HG03039 (cell line): ENCODE measurements around the gene PCK2.
A peak's percentile ranks its signal among the peaks of the same experiment; 100 is the strongest.
"Not testable (repeated sequence)": the region's sequence is repeated elsewhere in the genome, so short reads cannot be mapped to it uniquely, and the experiment has no call there.

ENCODE experiments used
- ATAC-seq: cut with Tn5 transposase; IDR thresholded peaks from one replicate; pipeline ENCODE4 v1.9.1; 2021; ENCODE audit warnings: mild to moderate bottlenecking, moderate library complexity; ENCODE audit not compliant: unreplicated experiment

Gene PCK2

DNA sequence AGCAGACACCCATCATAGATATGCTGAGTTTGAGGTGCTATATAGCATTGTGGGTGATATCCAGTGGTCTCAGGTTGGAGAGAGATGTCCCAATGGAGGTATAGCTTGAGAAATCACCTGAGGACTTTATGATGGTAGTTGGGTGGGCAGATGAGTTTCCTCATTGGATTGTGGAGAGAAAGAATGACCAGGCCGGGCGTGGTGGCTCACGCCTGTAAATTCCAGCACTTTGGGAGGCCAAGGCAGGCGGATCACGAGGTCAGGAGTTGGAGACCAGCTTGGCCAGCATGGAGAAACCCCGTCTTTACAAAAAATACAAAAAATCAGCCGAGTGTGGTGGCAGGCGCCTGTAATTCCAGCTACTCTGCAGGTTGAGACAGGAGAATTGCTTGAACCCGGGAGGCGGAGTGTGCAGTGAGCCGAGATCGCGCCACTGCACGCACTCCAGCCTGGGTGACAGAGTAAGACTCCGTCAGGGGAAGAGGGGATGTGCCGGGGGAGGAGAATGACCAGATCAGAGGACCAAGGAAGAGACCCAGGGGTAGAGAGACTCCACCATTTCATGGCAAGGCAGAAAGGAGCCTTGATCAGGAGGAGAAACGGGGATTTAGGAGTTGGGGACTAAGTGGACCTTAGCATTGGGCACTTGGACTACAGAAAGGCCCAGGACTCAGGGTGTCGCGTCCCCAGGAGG, 757 bp upstream of the PCK2 start:
- ATAC-seq: no peak

- ATAC-seq: no peak
Measured at GRCh38 chr14:24094841-24095270, 745 bp downstream of the PCK2 start.

DNA sequence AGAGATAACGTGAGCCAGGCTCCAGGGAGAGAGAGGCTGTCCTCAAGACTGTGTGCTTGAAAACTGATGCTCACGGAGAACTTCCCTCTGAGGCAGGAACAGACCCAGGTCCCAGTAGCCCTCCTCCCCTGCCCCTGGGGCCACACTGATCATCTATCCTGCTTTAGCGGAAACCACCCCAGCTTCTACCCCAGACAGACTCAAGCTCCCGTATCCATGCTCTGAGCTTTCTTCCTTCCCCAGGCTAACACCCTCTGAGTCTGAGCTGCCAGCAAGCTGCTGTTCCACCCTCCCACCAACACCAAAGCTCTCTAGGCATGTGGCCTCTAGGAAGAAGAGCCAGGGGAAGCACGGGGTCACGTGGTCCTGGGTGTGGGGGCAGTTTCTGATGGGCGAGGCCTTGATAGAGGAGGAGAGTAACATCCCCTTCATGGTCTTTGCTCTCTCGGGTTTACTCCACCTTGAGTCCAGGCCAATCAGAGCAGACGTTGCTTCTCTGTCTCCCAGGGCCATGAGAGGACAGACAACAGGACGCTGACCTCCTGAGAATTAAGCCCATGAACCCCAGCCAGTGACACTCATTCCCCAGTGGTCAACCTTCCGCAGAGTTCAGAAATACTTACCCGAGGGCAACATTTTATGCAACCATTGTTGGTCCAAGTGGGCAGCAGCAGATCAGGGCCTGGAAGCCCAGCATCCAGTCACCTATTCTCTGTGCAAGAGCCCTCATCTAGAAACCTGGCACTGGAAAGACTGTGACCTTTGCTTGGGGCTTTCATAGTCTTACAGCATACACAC, 1.4 kb downstream of the PCK2 start:
- peak; percentile 59 for ATAC-seq

- no peak for ATAC-seq
Measured at GRCh38 chr14:24096545-24097181, 2.6 kb downstream of the PCK2 start.

GRCh38 chr14:24098229-24098926, 4.3 kb downstream of the PCK2 start:
- no peak for ATAC-seq

DNA sequence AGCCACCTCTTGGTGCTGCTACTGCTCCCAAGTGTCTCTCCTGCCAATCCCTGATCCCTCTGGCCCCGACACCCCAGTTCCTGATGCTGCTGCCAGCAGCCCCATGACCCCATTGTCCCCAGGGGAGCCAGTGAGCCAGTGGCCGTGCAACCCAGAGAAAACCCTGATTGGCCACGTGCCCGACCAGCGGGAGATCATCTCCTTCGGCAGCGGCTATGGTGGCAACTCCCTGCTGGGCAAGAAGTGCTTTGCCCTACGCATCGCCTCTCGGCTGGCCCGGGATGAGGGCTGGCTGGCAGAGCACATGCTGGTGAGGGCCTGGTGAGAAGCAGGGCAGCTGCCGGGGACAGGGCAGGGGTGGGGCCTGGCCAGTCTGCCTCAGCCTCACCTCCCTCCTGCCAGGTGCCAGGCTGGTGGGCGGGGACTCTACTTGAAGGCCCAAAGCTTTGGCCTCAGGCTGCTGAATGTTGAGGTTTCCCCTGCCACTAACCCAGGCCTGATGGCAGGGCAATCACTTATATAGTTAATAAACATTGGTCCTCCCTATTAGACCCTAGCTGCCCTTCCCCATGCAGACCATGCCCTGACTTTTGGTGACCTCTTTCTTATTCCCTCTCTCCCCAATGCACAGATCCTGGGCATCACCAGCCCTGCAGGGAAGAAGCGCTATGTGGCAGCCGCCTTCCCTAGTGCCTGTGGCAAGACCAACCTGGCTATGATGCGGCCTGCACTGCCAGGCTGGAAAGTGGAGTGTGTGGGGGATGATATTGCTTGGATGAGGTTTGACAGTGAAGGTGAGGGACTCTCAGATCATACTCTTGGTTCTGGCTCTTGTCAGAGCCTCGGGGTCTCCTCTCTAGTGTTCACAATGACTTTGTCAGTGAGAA, 5.1 kb downstream of the PCK2 start:
- no peak for ATAC-seq

GRCh38 chr14:24100197-24100981, 6.3 kb downstream of the PCK2 start:
- ATAC-seq: no peak

DNA sequence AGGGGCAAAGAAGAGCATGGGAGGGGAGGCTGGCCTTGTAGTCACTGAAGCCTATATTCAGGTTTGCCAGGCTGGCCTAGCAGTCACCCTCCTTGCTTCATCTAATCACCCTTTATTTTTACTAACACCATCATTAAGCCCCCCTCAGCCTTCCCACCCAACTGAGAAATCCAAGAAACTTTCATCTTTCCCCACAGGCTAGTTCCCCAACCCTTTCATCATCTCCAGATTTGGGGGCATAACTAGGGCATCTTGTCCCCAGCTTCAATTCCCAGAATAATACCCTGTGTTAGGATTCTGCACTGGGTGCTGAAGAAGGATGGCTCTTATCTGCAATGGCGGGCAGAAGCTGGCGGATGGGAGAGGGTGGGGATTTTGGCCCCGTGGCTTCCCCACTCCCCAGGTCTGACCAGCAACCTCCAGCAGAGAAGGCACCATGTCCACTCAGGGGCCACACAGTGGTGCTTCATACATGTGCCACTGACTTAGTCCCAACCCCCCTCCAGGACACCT, 6.9 kb downstream of the PCK2 start:
- no peak for ATAC-seq

DNA sequence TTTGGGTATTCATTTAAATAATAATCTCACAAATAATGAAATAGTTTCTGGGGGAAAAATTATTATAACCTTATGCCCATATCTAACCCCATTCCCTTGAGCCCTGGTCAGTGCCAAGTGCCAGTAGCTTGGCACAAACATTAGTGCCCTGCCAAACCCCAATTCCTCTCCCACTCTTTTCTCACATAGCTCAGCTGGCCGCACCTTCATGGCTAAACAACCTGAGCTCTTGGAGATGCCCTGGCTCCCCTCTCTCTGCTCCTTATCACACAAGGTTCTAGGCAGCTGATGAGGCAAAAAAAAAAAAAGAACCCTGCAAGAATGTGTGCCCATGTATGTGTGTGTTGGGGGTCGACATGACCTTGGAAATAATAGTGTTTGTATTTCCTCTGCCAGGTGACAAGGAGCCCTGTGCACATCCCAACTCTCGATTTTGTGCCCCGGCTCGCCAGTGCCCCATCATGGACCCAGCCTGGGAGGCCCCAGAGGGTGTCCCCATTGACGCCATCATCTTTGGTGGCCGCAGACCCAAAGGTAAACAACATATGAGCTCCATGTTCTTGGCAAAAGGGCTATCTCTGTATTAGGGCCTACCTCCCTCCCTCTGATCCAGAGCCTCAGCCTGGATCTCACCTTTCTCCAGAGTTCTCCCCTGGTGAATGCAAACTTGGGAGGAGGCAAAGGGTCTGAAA, 8.4 kb downstream of the PCK2 start:
- ATAC-seq: no peak

- ATAC-seq: no peak
Measured at GRCh38 chr14:24103451-24103850, 9.3 kb downstream of the PCK2 start.

DNA sequence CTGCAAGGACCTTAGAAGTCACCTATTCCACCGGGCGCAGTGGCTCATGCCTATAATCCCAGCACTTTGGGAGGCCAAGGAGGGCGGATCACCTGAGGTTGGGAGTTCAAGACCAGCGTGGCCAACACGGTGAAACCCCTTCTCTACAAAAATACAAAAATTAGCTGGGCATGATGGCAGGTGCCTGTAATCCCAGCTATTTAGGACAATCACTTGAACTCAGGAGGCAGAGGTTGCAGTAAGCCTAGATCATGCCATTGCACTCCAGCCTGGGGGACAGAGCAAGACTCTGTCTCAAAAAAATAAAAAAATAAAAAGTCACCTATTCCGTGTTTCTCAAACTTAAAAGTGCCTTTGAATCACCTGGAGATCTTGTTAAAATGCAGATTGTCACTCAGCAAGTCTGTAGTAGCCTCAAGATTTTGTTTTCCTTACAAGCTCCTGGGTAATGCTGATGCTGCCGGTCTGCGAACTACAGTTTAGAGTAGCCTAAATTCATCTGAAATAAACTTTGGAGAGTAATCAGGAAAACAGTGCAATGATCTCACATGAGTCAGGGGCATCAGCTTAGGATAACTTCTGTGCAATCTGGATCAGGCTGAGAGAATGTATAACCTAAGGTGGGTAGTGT, 11.6 kb downstream of the PCK2 start:
- ATAC-seq: not testable (repeated sequence)

DNA sequence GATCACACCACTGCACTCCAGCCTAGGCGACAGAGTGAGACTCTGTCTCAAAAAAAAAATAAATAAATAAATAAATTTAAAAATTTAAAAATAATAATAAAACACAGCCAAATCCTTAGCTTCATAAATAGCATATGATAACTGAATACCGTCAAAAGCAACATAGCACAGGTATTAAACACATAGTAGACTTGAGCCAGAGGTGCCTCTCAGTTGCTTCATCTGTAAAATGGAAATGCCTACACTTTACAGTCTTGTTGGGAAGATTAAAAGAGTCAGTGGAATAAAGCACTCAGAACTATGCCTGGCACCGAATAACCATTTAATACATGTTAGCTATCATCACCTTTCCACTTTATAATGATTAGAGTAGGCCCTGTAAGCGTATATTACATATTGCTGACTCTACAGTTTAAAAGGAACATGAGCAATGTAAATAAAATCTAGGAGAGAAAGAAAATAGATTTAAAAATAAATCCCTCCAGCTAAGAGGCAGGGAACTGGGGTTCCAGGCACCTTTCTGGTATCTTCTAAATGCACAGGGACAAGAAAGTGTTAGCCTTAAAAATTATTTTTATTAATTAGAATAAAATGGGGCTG, 12.7 kb downstream of the PCK2 start:
- ATAC-seq: no peak

DNA sequence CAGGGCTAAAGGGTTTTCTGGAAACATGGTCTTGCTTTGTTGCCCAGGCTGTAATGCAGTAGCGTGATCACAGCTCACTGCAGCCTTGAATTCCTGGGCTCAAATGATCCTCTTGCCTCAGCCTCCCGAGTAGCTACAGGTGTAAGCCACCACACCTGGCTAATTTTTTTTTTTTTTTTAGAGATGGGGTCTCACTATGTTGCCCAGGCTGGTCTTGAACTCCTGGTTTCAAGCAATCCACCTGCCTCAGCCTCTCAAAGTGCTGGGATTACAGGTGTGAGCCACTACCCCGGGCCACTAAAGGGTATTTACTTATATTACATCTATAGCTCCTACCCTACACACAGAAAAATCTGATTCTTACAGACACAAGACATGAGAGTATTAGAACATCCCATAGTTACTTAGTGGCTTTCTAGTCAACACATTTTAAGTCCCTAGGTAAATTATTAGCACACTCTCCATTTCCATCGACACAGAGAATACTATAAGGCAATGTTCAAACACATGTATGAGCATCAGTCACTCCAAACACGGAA, 14.3 kb downstream of the PCK2 start:
- no peak for ATAC-seq

- no peak for ATAC-seq
Measured at GRCh38 chr14:24110060-24110459, 15.9 kb downstream of the PCK2 start.

- ATAC-seq: no peak
Measured at GRCh38 chr14:24110523-24110922, 16.4 kb downstream of the PCK2 start.

DNA sequence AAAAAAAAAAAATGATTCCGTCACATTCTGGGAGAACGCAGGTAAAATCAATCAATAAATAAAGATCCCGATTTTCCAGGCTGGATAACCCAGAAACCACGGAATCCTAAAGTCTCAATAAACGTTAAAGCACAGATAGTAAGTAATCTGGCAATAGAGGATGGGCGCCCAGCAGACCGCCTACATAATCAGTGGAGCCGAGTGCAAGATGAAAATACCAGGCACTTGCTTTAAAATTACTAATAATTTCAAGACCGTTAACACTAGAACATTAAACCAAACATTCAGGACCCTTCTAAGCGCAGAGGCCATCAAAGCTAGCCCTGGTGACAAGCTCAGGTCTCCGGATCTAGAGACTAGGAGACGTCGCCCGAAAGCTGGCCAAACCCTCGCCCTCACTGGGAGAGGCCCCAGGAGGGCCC, 19.3 kb downstream of the PCK2 start:
- no peak for ATAC-seq

DNA sequence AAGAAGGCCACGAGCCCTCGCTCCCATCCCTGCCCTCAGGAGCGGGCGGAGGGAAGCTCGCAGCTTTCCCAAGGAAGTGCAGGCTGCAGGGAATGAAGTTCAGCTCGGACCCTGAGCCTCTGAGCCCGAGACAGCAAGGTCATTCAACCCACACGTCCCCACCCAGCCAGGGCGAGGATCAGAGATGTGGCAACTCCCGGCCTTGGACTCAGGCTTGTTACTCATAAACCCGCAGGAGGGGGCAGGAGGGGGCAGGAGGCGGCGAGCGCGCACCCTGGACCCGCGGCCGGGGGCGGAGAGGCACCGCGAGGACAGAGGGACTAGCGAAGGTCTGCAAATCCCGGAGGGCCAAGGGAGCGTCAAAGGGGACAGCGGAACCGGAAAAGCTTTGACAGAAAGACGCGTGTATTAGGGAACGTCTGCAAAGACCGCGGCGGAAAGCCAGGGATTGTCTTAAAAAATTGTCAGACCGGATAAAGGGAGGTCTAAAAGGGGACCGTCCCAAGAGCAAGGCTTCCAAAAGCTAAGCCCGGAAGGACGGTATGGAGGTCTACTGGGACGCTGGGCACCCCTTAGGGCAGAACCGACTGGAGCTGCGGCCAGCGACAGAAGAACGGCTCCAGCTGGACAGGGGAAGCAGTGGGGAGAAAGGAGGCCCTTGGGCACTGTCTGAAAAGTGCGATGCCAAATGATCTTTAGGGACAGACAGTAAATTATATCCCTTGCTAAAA, 19.9 kb downstream of the PCK2 start:
- ATAC-seq: peak; percentile 29
